HG03159 (cell line): ENCODE measurements around the gene BPIFB2.

Source experiments
- ATAC-seq: cut with Tn5 transposase; IDR thresholded peaks from one replicate; pipeline ENCODE4 v1.9.1; 2021; ENCODE audit warnings: mild to moderate bottlenecking, moderate library complexity; ENCODE audit not compliant: unreplicated experiment

BPIFB2 gene

DNA sequence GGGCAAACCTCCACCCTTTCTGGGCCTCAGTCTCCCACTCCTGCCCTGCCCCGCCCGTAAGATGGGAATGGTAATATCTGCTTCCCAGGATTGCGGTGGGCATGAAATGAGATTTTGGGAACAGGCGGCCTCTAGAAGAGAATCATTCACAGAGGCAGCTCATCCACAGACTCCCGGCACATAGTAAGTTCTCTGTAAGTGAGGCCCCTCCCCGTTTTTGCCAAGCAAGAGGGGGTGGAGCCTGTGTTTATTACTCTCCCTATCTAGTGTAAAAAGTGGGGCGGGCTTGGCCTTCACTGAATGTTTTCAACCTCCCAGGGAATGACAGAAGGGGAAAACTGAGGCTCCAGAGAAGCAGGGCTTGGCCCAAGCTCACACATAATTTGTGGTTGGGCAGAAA, 23.3 kb upstream of the BPIFB2 start:
- ATAC-seq, result no peak

DNA sequence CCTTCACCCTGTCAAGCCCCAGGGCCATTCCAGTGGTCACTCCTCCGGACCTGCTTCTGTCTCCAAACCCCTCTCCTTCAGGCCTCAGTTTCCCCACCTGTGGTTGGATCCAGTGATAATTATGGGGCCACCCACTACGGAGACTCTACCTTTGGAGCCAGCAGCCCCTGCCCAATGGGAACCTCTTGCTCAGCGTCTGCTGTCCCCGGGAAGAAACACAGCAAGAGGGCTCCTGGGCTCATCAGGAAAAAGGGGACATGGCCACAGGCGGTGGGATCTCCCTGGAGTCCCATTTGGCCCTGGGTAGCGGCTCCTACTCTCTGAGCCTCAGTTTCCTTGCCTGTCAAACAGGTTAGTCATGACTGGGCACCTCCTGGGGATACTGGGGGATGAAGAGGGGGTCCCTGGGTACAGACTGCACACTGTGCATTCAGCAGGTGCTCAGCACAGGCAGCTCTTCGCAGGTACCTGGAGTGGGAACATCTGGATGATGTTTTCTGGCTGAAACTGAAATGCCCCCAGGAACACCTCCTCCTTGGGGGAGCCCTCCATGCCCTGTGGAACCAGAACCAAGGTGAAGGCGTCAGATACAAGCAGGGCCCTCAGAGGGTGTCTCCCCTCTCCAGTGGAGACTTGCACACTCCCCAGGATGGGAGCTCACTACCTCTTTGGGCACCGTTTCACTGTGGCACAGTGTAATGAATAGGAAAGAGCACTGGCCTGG, 22.7 kb upstream of the BPIFB2 start:
- no peak for ATAC-seq

DNA sequence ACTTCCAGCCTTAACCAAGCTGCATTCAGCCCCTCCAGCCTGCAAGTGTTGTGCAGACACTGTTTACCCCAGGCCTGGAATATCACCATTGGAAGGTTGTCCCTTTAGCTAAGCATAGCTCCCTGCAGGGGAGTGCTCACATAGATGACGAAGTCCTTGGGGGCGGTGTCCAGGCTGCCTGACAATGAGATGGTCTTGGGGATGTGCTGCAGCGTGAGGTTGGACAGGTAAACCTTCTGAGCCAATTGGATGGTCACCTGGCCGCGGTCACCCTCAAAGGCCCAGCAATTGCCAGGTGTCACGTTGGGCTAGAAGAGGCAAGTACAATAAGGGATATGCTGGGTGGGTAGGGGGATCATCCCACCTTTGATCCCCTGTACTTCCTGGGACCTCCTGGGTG, 21.9 kb upstream of the BPIFB2 start:
- no peak for ATAC-seq

DNA sequence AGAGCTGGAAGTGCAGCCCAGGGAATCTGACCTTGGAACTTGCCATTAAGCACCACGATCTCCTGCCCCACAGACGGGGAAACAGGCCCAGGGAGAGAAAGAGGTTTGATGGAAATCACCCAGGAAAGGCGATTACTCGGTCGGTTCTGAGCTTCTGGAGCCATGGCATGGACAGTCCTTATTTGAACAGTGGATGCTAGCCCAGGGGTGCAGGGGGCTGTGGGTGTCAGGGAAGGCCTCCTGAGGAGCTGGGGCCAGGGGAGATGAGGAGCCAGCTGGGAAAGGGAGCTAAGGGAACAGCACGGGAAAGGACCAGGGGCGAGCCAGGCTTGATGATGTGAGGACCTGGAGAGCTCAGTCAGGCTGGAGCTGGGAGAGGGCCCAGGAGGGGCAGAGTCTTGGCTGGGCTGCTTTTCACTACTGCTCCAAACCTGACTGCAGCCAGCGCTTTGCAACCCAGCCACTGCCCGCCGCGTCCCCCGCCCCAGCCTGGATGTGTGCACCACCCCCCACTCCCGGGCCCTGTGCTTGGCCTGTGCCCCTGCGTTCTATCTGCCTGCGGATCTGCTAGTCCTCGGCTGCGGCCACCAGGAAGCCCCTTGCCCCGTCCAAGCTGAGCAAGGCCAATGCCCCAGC, 21.1 kb upstream of the BPIFB2 start:
- no peak for ATAC-seq

DNA sequence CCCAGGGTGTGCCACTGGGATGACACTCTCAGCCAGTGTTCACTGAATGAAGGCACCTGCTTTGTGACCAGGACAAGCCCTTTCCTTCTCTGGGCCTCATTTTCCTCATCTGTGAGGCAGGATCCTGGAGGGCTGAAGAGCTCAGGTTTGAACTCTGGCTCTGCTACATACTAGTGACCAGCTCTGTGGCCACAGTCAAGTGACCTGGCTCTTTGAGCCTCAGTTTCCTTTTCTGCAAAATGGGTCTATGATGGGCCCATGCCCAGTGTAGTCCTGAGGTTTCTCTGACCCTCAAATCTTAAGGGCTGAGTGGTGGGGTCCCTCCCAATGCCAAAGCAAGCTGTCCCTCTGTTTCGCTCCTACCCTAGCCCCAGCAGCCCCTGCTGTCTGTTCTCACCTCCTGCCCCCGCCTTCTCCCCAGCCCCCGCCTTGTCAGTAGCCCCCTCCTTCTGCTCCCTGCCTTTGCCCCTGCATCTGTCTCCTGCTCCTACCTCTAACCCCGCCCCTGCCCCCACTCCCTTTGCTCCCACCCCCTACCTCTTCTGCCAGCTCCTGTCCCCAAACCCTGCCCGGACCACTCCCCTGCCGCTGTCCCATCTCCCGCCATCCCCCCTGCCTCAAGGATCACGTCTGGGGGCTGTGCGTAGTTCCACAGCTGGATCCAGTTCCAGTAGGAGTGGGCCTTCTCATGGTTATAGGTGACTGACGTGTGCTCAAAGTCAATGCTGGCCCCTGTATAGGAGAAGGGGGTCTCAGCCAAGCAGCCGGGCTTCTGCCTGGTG, 20.3 kb upstream of the BPIFB2 start:
- ATAC-seq, result no peak

DNA sequence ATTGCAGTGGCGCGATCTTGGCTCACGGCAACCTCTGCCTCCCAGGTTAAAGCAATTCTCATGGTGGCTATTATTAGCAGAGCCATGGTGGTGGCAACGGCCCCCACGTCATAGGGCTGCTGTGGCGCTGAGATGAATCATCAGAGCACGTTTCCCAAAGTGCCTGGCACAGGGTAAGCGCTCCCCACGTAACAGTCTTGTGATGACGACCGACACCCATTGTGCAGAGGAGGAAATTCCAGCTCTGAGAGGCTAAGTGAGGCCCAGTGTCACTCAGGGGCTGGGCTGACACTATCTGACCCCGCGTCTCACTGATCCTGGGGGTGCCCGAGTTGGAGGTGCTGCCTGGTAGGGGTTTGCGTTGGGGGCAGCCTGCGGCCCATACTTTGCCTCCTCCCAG, 19.5 kb upstream of the BPIFB2 start:
- no peak for ATAC-seq

DNA sequence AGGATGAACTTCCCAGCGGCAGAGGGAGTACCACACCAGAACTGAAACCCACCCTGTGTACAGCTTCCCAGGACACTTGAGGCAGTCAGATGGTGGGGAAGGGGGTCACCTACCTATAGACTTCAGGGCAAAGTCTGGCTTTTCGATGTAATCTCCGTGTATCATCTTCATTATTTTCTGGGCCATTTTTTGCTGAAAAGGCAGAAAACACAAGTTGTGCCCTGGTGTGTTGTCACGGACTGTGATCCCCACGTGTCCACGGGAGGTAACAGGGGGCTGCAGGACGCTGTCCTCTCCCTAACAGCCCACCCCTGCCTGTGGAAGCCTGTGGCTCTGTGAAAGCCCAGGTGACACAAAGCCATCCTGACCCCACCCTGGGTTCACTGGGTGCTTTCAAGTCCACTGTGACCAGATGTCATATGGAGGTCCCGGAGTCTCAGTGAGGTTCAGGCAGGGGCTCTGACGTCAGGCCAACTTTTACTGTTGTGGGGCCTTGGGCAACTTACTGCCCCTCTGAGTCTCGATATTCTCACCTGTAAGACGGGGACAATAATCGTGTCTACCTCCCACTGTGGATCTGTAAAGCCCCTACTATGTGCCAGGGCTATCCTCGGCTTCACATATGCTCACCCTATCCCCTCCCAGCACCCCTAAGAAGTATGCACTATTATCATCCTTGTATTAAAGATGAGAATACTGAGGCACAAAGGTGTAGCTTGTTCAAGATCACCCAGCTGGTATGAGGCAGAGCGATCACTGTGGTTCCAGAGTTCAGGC, 17.8 kb upstream of the BPIFB2 start:
- no peak for ATAC-seq

DNA sequence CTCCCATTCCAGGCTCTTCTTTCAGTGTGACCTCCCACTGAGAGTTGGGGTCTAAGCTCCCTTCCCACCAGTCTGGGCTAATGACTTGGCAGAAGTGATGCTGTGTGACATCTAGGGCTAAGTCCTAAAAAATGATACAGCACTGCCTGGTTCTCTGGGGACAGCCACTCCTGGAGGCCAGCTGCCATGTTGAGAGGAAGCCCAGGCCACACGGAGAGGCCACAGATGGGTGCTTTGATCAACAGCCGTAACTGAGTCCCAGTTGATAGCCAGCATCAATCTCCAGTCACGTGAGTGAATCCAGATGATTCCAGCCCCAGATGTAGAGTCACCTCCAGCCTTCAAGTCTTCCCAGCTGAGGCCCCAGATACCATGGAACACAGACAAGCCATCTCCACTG, 17.1 kb upstream of the BPIFB2 start:
- ATAC-seq, result no peak

DNA sequence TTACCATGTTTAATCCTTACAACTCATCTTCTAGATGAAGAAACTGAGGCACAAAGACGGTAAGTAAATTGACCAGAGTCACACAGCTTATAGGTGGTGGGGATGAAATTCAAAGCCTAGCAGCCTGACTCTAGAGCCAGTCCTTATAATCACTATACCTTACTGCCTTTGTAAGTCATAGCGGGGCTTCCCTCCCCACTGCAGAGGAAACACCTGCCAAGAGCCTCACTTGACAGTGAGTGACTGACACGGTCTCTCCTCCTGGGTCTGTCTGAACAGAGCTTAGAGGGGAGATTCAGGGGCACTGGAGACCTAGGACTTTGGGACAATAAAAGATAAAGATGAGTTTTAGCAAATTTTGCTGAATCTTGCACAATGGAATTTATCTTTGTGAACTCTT, 16.1 kb upstream of the BPIFB2 start:
- ATAC-seq, result no peak

DNA sequence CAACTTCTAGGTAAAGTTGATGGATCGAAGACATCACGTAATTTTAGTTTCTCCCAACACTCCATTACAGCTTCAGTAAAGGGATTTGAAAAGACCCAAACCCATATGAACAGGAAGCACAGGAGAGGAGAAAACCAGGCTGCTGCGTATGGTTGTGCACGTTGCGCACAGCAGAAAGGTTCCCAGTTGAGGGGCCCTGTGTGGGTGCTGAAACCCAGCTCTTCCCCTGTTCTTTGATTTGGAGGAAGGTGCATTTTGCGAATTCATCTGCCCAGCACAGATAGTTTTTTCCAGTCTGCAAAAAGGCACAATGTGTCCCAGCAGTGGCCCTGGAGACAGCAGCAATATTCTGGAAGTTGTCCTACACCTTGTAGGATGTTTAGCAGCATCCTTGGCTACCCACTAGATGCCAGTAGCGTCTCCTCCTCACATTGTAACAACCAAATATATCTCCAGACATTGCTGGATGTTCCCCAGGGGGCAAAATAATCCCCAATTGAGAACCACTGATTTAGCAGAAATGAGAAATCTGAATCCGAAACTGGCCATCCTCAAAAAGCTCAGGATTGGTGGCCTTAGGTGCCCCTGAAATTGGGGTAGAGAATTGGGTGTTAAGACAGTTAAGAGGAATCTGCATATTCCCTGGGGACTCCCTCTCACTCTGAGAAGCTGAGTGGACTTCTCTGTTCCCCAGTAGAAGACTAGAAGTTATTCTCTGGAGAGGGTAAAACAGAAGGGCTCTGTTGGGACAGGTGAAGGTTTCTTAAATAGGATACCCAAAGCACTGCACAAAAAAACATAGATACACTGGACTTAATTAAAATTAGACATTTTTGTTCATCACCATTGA, 15.5 kb upstream of the BPIFB2 start:
- no peak for ATAC-seq

DNA sequence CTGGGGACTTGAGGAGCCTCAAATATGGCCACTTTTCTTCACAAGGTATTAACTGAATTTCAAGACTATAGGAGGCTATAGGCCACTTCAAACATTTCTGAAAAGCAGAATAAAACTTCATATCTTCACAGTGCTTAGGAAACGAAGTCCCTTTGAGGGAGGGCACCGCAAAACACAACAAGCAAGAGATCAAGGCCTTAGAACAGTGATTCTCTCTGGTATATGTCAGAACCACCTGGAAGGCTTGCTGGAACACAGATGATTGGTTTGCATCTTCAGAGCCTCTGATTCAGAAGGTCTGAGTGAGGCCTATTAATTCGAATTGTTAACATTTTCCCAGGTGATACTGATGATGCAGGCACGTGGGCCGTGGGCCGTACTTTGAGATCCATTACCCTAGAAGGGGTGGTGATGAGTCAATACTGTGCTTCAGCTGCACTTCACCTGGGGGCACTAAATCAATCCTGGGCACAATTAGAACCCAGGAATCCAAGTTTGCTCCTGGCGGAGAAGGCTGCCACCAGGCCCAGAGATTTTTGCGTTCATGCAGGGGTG, 13.9 kb upstream of the BPIFB2 start:
- ATAC-seq, result no peak

DNA sequence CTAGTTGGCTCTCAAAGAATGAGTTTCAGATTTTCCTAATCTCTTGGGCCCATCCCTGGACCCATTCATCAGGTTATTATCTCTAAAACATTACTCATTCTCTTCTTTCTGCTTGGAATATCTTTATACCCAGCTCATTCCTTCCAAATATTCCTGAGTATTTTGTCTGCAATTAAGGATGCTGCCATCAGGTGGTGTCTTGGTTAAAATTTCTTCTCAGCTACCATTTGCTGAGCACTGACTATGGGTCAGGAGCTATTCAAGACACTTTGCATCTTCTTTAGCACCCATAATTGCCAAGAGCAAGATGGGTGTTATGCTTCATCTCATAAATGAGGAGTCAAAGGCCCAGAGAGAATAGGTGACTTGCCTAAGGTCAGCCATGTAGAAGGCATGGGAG, 11.7 kb upstream of the BPIFB2 start:
- no peak for ATAC-seq

DNA sequence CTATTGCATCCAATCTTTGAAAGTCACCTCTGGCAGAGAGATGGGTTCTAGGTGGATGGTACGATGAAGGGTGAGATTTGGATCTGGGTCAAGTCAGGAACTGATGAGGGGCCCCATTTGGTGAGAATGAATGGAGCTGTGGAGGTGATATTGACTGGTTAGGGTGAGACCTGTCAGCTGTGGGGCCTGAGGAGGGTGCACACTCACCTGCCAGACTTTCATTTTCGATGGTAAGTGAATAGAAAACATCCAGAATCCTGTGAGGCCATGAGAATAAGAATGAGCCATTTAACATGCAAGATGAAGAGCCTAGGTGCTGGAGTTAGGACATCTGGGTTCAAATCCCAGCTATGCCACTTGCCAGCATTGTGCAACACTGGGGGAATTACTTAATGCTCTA, 10.1 kb upstream of the BPIFB2 start:
- no peak for ATAC-seq

DNA sequence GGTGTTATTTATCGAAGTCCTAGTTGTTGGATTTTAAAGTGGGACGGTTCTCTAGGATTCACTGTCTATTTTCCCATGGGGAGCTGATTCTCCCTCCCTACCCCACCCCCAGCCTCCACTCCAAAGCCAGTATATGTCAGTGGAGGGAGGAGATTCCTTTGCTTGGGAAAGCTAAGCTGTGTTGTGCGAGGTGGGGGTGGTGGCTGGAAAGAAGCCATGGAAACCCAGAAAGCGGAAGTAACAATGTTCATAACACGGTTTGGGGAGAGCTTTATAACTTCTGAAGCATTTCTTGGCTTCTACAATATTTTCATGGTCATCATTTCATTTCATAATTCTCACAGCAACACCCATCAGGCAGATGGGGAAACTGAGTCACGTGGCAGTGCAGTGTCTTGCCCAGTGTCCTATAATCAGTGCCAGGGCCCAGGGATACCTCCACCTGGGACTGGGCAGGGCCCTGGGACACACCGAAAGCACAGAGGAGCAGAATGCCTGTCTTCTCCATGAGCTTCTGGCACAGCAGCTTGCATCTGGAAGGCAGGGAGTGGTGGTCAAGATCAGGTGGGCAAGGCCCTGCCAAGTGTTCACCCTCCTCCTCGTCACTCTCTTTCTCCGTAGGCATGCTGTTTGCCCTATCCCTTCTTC, 7.8 kb upstream of the BPIFB2 start:
- no peak for ATAC-seq

DNA sequence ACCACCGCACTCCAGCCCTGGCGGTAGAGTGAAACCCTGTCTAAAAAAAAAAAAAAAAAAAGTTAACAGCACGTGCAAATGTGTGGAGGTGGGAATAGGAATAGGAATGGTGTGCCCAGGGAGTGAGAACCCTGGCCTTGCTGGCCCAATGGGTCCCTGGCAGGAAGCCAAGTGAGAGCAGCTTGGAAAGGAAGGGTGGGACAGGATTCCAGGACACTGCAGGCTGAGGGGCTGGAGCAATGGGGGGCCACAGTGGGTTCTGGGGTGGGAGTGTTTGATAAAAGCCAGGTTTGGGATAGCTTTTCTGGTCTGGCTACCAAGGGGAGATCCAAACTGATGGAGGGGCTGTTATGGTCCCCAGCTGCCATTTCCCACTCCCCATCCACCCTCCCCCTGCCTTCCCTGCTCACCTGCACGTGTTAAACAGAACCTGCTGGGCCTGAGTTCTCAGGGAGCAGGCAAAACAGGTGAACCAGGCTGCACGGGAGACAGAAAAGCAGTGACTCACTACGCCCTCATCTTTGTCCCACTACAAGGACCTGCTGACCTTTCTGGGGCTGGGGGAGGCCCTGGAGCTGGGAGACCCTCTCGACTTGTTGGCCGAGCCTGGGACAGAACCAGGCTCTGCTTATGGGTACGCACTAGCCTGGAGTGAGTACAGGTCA, 6.6 kb upstream of the BPIFB2 start:
- ATAC-seq, result no peak

DNA sequence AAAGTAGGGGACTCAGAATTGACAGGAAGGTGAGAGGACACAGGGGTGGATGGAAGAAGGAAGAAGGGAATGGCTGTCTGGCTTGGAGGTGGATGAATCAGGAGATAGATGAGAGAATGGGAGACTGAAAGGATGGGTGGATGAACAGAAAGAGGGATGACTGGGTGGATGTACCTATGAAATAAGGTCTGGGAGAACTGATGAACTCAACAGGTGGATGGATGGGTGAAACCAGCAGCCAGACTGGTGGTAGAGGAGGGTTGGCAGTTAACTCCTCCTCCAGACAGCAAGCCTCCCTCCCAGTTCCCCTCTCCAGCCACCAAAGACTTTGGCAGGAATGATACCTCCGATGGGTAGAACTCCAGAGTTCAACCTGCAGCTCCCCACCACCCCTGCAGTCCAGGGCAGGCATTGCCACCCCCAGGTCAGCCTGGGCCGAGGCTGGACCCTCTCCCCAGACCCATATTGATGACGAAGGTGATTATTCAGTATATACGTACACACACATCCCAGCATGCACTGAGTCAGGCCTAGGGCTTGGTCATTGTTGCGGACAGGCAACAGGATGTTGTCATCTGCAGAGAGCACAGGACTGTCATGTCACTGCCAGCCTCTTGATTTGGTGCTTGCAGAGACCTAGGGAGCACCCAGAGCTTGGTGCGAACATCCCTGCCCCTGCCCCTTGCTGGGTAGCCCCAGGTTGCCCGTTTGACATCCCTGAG, 5.3 kb upstream of the BPIFB2 start:
- ATAC-seq, result no peak

DNA sequence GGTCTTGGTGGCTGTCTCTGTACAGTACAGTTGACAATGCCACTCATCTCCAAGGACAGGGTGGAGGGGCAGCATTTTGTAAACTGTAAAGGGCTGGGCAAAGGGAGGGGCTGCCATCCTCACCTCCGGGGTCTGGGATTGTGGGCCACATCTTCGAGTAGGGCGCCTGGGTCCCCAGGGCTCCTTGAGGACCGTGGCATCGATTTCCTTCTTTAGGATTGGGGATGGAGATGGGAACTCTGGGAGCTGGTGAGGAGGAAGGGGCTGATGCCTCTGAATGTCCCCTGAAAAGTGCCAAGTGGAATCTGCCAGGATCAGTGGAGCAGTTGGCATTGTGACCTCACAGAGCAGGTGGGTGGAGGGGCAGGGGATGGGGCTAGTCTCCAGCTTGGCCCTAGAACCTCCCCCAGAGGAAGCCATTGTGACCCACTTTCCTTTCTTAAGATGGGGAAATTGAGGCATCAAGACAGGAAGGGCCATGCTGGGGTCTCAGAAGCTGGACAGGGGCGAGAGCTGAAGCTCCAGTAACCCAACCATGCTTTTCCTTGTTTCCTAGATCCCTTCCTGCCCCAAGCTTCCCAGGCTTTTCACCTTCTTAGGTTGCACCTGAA, 3.3 kb upstream of the BPIFB2 start, which contains the start of gene SUN5:
Gene SUN5, minus strand, starts transcription at position 293 of the 611 bp plus-strand sequence. Its CDS starts 93 bp downstream, at position 200.
- ATAC-seq, result no peak

DNA sequence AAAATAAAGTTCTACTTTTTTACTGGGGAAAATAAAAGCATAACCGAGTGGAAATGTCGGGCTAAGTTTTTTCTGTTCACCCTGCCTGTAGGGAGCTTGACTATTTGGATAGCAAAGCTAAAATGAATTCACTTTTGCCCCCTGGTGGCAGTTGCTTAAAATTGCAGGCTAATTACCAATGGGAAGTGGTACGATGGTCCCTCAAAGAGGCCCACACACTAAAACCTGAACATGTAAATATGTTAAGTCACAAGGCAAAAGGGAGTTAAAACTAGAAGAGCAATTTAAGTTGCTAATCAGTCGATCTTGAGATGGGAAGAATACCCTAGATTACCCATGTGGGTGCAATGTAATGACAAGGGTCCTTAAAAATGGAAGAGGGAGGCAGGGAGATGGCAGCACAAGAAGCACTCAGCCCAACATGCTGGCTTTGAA, 2.4 kb upstream of the BPIFB2 start:
- ATAC-seq, result no peak
